ENCODE data around the gene MYH13.

DNA sequence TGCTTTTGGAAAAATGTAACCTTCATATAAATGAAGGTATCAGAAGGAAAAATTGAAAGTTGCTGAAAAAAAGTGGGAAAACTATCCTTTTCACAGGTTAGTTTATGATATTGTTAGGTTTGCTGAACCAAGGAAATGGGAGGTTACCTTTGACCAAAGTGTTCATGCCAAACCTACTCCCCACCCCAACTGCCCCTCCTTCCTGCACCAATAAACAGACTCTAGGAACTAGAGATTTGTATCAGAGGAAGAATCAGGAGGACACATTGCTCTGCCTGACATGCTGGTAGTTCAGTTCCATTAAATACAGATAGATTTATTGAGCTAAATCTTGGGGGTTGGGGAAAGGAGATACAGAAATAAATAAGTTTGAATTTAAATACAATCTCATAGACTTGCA lies 30.8 kb upstream of the MYH13 start:
- TF ChIP-seq CTCF (IDR thresholded peaks at IDR 0.05): no peak
- TF ChIP-seq EZH2 (IDR thresholded peaks at IDR 0.05): no peak
- no peak for TF ChIP-seq EZH2phosphoT487 (IDR thresholded peaks at IDR 0.05)

Measured in neural progenitor cell (in vitro differentiated cells).